Gastroesophageal sphincter (tissue), 3 donors: ENCODE results near the gene ELMO1.

Experiments used
- CTCF ChIP-seq, 4 experiments: fragments of 200-600 bp in 2 of 4; fragments of 450-650 bp in 2 of 4; sonication (generic) in 1 of 4; IDR thresholded peaks; one replicate each; pipeline ENCODE4 v1.5.1; 2017 to 2019; ENCODE audit warnings: antibody characterized with exemption in 4 of 4, mild to moderate bottlenecking in 2 of 4, moderate library complexity in 2 of 4
- EP300 ChIP-seq: sonication (generic); formaldehyde crosslinking; IDR thresholded peaks from one replicate; pipeline ENCODE4 v1.6.1; 2017; ENCODE audit warnings: antibody characterized with exemption, mild to moderate bottlenecking
- POLR2A ChIP-seq, 2 donors: fragments of 450-650 bp; IDR thresholded peaks; one replicate each; pipeline ENCODE4 v1.6.1; 2017; ENCODE audit warnings: antibody characterized with exemption in 2 of 2, mild to moderate bottlenecking in 2 of 2, moderate library complexity in 1 of 2
- POLR2AphosphoS5 ChIP-seq: sonication (generic); formaldehyde crosslinking; IDR thresholded peaks from one replicate; pipeline ENCODE4 v1.6.1; 2017; ENCODE audit warnings: antibody characterized with exemption

- no peak for TF ChIP-seq EP300
- no peak for TF ChIP-seq POLR2A (IDR thresholded peaks at IDR 0.05)
- TF ChIP-seq CTCF (IDR thresholded peaks at IDR 0.05) = no peak
- TF ChIP-seq POLR2AphosphoS5 = no peak
Measured at GRCh38 chr7:36906956-36907635, 541.6 kb downstream of the ELMO1 start.
